Glomerular visceral epithelial cell (primary cell): ENCODE data around the gene NKAIN1.
A peak's percentile ranks its signal among the peaks of the same experiment; 100 is the strongest.
"Not testable (repeated sequence)": the region's sequence is repeated elsewhere in the genome, so short reads cannot be mapped to it uniquely, and the experiment has no call there.

Source experiments
- DNase-seq: peaks from one replicate; pipeline ENCODE4 v3.0.0-alpha.2; 2016; ENCODE audit errors: extremely low spot score

The NKAIN1 gene

GRCh38 chr1:31239653-31240241 lies at the start of gene NKAIN1:
TSS of gene NKAIN1 (minus strand) at chr1:31239887. CDS start at chr1:31239547, 340 bp downstream.
- peak; percentile 31 for DNase-seq

GRCh38 chr1:31289021-31289420 lies 49.3 kb upstream of the NKAIN1 start:
- no peak for DNase-seq

- not testable (repeated sequence) for DNase-seq
Measured at GRCh38 chr1:31287791-31288190, 48.1 kb upstream of the NKAIN1 start.

GRCh38 chr1:31282426-31282825 lies 42.7 kb upstream of the NKAIN1 start:
- DNase-seq: not testable (repeated sequence)

- no peak for DNase-seq
Measured at GRCh38 chr1:31273619-31274018, 33.9 kb upstream of the NKAIN1 start.

GRCh38 chr1:31272369-31272768 lies 32.7 kb upstream of the NKAIN1 start:
- no peak for DNase-seq

GRCh38 chr1:31266547-31266946 lies 26.9 kb upstream of the NKAIN1 start:
- DNase-seq: no peak

- DNase-seq: no peak
Measured at GRCh38 chr1:31264790-31265386, 25.2 kb upstream of the NKAIN1 start.

- no peak for DNase-seq
Measured at GRCh38 chr1:31263408-31263807, 23.7 kb upstream of the NKAIN1 start.

- not testable (repeated sequence) for DNase-seq
Measured at GRCh38 chr1:31262393-31262792, 22.7 kb upstream of the NKAIN1 start.

- no peak for DNase-seq
Measured at GRCh38 chr1:31261916-31262315, 22.2 kb upstream of the NKAIN1 start.

GRCh38 chr1:31259746-31260145 lies 20.1 kb upstream of the NKAIN1 start:
- no peak for DNase-seq

GRCh38 chr1:31258581-31258980 lies 18.9 kb upstream of the NKAIN1 start:
- DNase-seq: no peak

GRCh38 chr1:31257213-31257612 lies 17.5 kb upstream of the NKAIN1 start:
- no peak for DNase-seq

- no peak for DNase-seq
Measured at GRCh38 chr1:31249854-31250253, 10.2 kb upstream of the NKAIN1 start.

GRCh38 chr1:31248276-31248675 lies 8.6 kb upstream of the NKAIN1 start:
- no peak for DNase-seq

- peak; percentile 9 for DNase-seq
Measured at GRCh38 chr1:31244326-31244725, 4.6 kb upstream of the NKAIN1 start.

- peak; percentile 23 for DNase-seq
Measured at GRCh38 chr1:31243501-31244286, 4.0 kb upstream of the NKAIN1 start.

- no peak for DNase-seq
Measured at GRCh38 chr1:31241321-31241720, 1.6 kb upstream of the NKAIN1 start.

GRCh38 chr1:31238986-31239613 lies 587 bp downstream of the NKAIN1 start:
- no peak for DNase-seq

GRCh38 chr1:31238612-31238985 lies 1.1 kb downstream of the NKAIN1 start:
- no peak for DNase-seq

GRCh38 chr1:31234870-31235269 lies 4.8 kb downstream of the NKAIN1 start:
- DNase-seq: no peak
